Measurements from ENCODE around the gene RNF212.
A peak's percentile ranks its signal among the peaks of the same experiment; 100 is the strongest.

Gene RNF212

GRCh38 chr4:1048773-1049590 lies 64.4 kb downstream of the RNF212 start:
- DNase-seq (ENCODE audit: low spot score), result no peak

GRCh38 chr4:1047976-1048772 lies 65.2 kb downstream of the RNF212 start:
- no peak for DNase-seq (ENCODE audit: low spot score)

- no peak for DNase-seq (ENCODE audit: low spot score)
These were observed 66.0 kb downstream of the RNF212 start for GRCh38 chr4:1047106-1047975.

DNA sequence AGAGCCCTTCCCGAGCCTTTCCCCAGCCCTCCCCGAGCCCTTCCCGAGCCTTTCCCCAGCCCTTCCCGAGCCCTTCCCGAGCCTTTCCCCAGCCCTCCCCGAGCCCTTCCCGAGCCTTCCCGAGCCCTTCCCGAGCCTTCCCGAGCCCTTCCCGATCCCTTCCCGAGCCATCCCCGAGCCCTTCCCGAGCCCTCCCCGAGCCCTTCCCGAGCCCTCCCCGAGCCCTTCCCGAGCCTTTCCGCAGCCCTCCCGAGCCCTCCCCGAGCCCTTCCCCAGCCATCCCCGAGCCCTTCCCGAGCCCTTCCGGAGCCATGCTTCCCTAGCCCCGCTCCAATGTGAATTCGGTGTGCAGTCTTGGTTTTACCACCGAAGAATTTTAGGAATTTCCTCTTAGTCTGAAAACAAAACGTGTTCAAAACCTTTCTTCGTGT lies 66.8 kb downstream of the RNF212 start:
- DNase-seq (ENCODE audit: low spot score), result peak; percentile 61

DNA sequence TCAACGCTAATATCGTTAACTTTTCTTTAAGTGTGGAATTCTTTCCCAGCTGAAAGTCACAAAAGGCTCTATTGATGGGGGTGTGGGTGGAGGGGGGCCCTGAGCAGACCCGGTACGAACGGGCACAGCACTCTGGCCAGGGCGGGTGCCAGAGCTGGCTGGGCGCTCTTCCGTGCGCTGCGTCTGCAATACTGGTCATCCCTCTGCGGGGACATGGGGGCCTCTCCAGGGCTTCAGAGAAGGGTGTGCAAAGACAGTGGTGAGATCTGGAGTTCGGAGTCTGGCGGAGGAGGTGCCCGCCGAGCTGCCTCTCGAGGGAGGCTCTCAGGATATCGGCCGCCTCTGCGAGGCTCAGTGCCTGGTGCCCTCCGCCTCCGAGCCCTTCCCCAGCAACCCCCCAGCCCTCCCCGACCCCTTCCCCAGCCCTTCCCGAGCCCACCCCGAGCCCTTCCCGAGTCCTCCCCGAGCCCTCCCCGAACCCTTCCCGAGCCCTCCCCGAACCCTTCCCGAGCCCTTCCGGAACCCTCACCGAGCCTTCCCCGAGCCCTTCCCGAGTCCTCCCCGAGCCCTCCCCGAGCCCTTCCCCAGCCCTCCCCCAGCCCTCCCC lies 67.7 kb downstream of the RNF212 start:
- DNase-seq (ENCODE audit: low spot score), result no peak

DNA sequence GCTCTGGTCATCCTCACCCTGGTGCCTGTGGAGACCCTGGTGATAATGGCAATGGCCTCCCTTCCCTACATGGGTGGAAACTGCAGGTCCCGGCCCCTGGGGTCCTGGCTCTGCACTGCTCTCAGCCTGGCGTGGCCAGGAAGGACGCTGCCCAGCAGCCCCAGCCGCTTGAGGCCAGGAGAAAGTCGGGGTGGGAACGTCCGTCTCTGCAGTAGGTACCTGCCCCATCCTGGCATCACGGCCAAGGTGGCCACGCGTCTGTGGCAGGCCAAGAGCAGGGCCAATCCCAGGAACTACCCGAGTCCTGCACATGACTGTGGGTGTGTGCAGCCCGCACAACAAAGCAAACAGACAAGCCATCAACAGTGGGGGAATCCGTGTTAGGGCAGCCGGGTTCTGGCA lies 68.2 kb downstream of the RNF212 start:
- DNase-seq (ENCODE audit: low spot score), result no peak

DNA sequence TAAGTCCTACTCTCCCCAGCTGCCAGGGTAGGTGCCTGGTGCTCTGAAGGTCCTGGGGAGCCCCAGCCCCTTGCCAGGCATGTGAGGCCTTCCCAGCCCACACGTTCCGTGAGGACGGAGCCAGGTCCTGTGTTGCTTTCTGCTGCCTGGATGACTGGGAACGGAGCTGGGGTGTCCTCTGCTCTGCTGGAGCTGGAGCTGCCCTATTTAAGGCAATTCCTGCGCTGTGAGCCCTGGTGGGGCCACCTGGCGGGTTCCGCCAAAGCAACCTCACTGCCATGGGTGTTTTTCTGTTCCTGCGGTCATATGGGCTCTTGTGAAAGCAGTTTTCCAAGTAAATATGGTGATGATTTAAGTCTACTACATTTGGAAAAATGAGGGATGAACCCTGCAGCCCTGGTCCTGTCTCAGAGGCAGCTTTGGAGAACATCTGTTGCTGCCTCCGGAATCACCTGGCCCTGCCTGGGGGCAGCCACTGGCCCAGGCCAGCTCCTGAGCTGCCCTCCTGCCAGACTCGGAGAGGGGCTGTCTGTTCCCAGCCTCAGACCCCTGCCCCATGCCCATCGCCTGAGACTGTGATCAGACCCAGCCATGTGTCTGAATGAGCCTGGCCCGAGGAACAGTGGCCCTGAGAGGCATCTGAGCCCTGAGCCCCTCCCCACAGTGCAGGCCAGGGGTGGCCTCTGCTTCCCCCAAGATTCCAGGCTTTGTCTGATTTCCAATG lies 68.7 kb downstream of the RNF212 start:
- DNase-seq (ENCODE audit: low spot score), result no peak

- peak; percentile 96 for DNase-seq (ENCODE audit: low spot score)
These were observed 69.5 kb downstream of the RNF212 start for GRCh38 chr4:1043651-1044468.

DNA sequence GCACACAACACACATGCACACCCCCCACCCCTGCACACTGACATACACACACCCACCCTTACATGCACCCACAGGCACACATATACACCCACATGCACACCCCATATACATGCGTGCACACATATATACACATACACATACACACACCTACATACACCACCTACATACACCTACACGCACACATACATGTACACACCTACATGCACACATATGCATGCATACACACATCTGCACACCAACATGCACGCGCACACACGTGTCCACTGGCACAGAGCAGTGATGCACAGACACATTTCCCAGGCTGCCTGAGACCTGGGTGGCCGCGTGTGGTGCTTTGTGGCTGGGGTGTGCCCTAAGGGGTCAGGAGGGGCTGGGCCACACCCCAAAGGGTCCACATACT lies 70.2 kb downstream of the RNF212 start:
- DNase-seq (ENCODE audit: low spot score), result no peak

GRCh38 chr4:1042352-1043055 lies 70.9 kb downstream of the RNF212 start:
- DNase-seq (ENCODE audit: low spot score), result no peak

GRCh38 chr4:1041936-1042330 lies 71.4 kb downstream of the RNF212 start:
- DNase-seq (ENCODE audit: low spot score), result no peak

DNA sequence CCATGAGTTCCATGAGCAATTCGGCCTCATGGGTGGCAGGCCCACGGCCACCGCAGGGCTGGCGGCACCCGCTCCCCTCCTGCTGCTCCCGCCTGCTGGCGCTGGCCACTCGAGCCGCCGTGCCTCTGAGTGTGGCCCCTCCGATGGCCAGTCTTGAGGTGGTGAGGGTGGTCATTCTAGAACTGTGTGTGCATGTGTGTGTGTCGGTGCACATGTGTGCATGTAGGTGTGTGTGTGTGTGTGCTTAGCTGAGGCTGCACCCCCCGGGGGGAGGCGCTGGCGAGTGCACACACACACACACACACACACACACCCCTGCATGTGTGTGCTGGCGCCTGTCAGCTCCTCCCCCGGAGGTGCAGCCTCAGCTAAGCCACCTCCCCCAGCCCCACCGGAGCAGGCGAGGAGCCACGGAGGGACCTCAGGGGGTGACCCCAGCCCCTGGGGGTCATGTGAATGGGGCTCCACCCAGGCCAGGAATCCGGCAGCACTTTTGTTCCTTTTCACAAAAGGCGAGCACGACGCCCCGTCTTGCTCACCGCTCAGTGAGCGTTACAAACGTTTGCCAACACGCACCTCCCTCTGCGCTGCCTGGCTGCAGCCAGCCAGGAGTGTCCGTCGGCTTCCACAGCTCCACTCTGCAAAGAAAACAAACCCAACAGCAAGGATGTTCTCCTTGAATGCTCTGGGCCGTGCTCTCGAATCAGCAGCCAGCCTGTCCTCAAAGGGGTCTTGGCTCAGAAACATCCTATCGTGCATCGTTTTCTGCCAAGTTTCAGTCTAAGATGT lies 72.0 kb downstream of the RNF212 start:
- no peak for DNase-seq (ENCODE audit: low spot score)

GRCh38 chr4:1040344-1041146 lies 72.8 kb downstream of the RNF212 start:
- no peak for DNase-seq (ENCODE audit: low spot score)

DNA sequence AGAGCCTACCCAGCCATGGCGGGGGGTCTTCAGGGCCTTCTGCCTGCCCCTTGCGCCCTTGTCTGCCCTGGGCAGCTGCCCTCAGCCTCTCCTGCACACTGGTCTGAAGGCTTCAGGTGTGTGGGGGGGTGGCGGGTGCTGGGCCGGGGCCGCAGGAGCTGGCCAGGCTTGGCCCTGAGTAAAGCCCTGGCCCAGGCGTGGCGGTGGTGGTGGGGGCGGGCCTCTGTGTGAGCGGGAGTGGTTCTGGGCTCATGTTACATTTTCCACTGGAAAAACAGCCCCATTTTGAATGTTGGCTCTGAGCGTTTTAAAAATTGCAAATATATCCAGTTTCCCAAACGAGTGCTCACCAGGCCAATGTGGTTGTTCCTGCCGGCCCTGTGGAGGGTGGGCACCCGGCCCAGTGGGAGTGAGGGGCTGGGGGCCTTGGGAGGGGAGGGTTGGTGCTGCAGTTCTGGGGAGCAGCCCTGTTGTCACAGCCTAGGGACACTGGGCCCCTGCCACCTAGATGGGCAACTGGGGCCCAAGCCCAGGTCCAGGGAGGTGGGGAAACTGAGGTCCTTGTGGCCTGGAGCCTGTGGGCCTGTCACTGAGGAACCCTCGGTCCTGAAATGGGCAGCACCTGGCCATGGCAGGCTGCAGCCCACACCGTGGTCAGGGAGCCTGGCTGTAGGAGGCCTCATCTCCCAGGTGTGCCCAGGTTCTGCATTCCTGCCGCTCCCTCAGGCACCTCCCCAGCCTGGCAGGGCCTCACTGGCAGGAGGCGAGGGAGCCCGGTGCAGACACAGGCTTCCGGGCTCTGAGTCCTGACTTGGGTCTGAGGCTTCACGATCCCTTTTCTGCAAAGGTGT lies 73.6 kb downstream of the RNF212 start:
- peak; percentile 62 for DNase-seq (ENCODE audit: low spot score)

- DNase-seq (ENCODE audit: low spot score), result no peak
These were observed 74.3 kb downstream of the RNF212 start for GRCh38 chr4:1038948-1039492.

GRCh38 chr4:1036976-1037810 lies 76.2 kb downstream of the RNF212 start:
- DNase-seq (ENCODE audit: low spot score), result no peak

Measured in AG08395 (cell line).